ENCODE data around the gene SLC25A45. TPM values are rescaled to one million over a fixed set of nuclear protein-coding genes. Genes with fewer than 3 reads are reported as not detected.

SLC25A45 gene
- total RNA-seq, 4 donors from 2014 or later = 2.6 to 12.4 (median 5.6) TPM

DNA sequence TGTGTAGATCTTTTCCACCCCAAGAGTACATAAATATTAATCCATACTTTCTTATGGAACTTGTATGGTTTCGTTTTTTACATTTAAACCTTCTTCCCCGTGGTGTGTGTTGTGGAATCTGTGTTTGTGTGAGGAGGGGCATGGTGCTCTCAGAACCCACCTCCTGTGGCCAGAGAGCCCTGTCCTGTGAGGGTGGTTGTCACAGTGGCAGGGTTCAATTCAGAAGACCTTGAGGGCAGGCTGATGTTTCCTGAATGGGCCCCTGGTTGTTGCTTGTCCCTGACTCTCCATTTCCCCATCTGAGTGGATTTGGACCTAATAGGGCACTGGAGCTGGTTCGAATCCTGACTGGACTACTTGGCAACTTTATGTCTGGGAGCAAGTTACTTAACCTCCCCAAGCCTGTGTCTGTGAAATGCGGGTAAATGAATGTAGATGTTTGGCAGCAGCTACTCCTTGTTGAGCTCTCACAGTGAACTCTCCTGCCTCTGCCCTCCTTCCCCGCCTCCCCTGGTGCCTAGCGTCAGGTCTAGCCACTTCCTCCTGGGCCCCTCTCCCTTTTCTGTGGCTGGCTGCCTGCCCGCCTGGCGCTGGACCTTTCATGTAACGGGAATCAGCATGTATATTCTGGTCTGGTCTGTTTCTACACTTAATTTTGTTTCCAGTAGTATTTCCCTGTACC lies 47.4 kb upstream of the SLC25A45 start:
- TF ChIP-seq CTCF (IDR thresholded peaks at IDR 0.05 in 4 of 5, conservative IDR thresholded peaks at IDR 0.05 in 1 of 5) (no peak), POLR2A (IDR thresholded peaks at IDR 0.05) (peak in 1 of 2 donors; percentile 55)
- peak in 1 of 2 donors; percentile 68 for DNase-seq
- no peaks in the 10 kb centered on the region for H3K27me3 ChIP-seq
- peak in 1 of 2 donors; percentile 1 for ATAC-seq
- peak overlapping the region; percentile 98 to 100 (median 100) for H3K27ac ChIP-seq
- H3K4me1 ChIP-seq = peaks cover 58 to 61% of the 10 kb centered on the region in 2 donors
- peak overlapping the region; percentile 81 to 95 (median 90) for H3K4me3 ChIP-seq
- H3K36me3 ChIP-seq = peaks cover 0 to 84% of the 10 kb centered on the region in 2 donors
- in situ Hi-C loops (cut with MboI; ENCODE audit: low sequenced_read_pairs in 4 of 4) = loop anchor here in 2 of 4 donors (10.0 kb wide), 2 partner anchors 45 to 75 kb away; no protein-coding TSS in a partner anchor
- intact Hi-C loops (cut with DNase I; ENCODE audit: low total_unique reads) = loop anchor here (2.0 kb wide), 1 partner anchor 17 kb away; no protein-coding TSS in a partner anchor
- H3K9me3 ChIP-seq = no peaks in the 10 kb centered on the region

- no peaks in the 10 kb centered on the region for H3K9me3 ChIP-seq
- peaks cover 3 to 84% of the 10 kb centered on the region in 2 donors for H3K36me3 ChIP-seq
- DNase-seq (no peak), ATAC-seq (peak in 1 of 2 donors; percentile 3)
- in situ Hi-C loops (cut with MboI; ENCODE audit: low sequenced_read_pairs in 4 of 4) (loop anchor here in 2 of 4 donors (10.0 kb wide), 2 partner anchors 46 to 76 kb away; no protein-coding TSS in a partner anchor), intact Hi-C loops (cut with DNase I; ENCODE audit: low total_unique reads) (no loop called here)
- H3K27ac ChIP-seq = peak overlapping the region; percentile 98 to 100 (median 100)
- H3K27me3 ChIP-seq = no peaks in the 10 kb centered on the region
- peaks cover 52 to 54% of the 10 kb centered on the region in 2 donors for H3K4me1 ChIP-seq
- TF ChIP-seq POLR2A (IDR thresholded peaks at IDR 0.05) (no peak), CTCF (IDR thresholded peaks at IDR 0.05 in 4 of 5, conservative IDR thresholded peaks at IDR 0.05 in 1 of 5) (no peak)
- H3K4me3 ChIP-seq = peak overlapping the region; percentile 81 to 95 (median 90)
Measured at GRCh38 chr11:65429068-65429681, 46.7 kb upstream of the SLC25A45 start.

- intact Hi-C loops (cut with DNase I; ENCODE audit: low total_unique reads) = no loop called here
- in situ Hi-C loops (cut with MboI; ENCODE audit: low sequenced_read_pairs in 4 of 4) = loop anchor here in 2 of 4 donors (10.0 kb wide), 2 partner anchors 46 to 76 kb away; no protein-coding TSS in a partner anchor
- peaks cover 49 to 52% of the 10 kb centered on the region in 2 donors for H3K4me1 ChIP-seq
- no peaks in the 10 kb centered on the region for H3K9me3 ChIP-seq
- ATAC-seq = no peak
- peak overlapping the region; percentile 98 to 100 (median 100) for H3K27ac ChIP-seq
- TF ChIP-seq CTCF (IDR thresholded peaks at IDR 0.05 in 4 of 5, conservative IDR thresholded peaks at IDR 0.05 in 1 of 5) (no peak), POLR2A (IDR thresholded peaks at IDR 0.05) (peak in 1 of 2 donors; percentile 38)
- peaks cover 5 to 86% of the 10 kb centered on the region in 2 donors for H3K36me3 ChIP-seq
- no peaks in the 10 kb centered on the region for H3K27me3 ChIP-seq
- no peak for DNase-seq
- peak overlapping the region; percentile 81 to 95 (median 90) for H3K4me3 ChIP-seq
Measured at GRCh38 chr11:65428578-65429067, 46.2 kb upstream of the SLC25A45 start.

DNA sequence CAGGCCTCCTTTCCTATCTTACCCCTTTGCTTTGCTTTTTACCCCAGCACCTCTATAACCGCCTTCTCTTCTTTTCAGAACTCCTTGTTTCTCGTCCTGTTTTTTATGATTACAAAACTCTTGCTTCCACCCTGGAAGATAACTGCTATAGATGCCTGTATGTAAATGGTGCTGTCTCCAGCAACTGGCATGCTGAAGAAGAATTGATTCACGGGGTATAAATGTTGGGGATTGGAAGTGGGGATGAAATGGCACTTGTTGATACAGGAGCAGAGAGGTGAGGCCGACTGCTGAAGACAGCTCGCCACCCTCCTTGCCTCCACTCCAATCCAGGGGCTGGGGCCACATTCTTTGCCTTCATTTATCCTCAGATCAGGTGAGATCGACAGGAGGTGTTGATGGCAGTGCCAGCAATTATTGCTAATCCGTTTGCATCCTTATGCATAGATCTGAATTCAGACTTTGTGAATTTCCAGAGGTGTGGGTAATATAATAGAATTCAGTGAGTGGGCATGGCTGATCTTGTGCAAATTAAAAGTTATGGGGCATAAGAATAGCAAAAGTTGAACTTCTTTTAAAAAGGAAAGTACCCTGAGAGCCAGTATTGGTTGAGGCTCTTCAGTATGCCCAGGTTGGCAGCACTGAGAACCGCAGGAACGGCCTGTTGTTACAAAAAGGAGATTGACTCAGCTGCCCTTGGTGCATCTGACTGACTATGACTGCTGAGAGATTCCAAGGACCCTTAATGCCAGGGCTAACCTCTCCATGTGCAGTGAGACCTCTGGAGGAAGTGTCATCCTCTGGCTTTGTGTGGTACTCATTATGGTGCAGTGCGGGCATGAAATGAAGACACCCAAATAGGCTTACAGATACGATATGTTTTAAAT lies 45.5 kb upstream of the SLC25A45 start:
- TF ChIP-seq POLR2A (IDR thresholded peaks at IDR 0.05) (peak in 1 of 2 donors; percentile 57), CTCF (IDR thresholded peaks at IDR 0.05 in 4 of 5, conservative IDR thresholded peaks at IDR 0.05 in 1 of 5) (no peak)
- no peaks in the 10 kb centered on the region for H3K27me3 ChIP-seq
- in situ Hi-C loops (cut with MboI; ENCODE audit: low sequenced_read_pairs in 4 of 4) (loop anchor here in 2 of 4 donors (10.0 kb wide), 2 partner anchors 47 to 77 kb away; no protein-coding TSS in a partner anchor), intact Hi-C loops (cut with DNase I; ENCODE audit: low total_unique reads) (no loop called here)
- peaks cover 5 to 87% of the 10 kb centered on the region in 2 donors for H3K36me3 ChIP-seq
- peak; percentile 23 to 25 for ATAC-seq
- peak overlapping the region; percentile 81 to 95 (median 90) for H3K4me3 ChIP-seq
- peak overlapping the region; percentile 98 to 100 (median 100) for H3K27ac ChIP-seq
- DNase-seq = peak in 1 of 2 donors; percentile 66
- peaks cover 44 to 49% of the 10 kb centered on the region in 2 donors for H3K4me1 ChIP-seq
- H3K9me3 ChIP-seq = no peaks in the 10 kb centered on the region
